Gastroesophageal sphincter (tissue), 3 donors: Measurements from ENCODE around the gene CUL5.

ENCODE experiments used
- EP300 ChIP-seq: sonication (generic); formaldehyde crosslinking; IDR thresholded peaks from one replicate; pipeline ENCODE4 v1.6.1; 2017; ENCODE audit warnings: antibody characterized with exemption, mild to moderate bottlenecking
- POLR2AphosphoS5 ChIP-seq: sonication (generic); formaldehyde crosslinking; IDR thresholded peaks from one replicate; pipeline ENCODE4 v1.6.1; 2017; ENCODE audit warnings: antibody characterized with exemption
- TF ChIP-seq, protein P1 (sequence below), 4 experiments: fragments of 200-600 bp in 2 of 4; fragments of 450-650 bp in 2 of 4; sonication (generic) in 1 of 4; IDR thresholded peaks; one replicate each; pipeline ENCODE4 v1.5.1; 2017 to 2019; ENCODE audit warnings: antibody characterized with exemption in 4 of 4, mild to moderate bottlenecking in 2 of 4, moderate library complexity in 2 of 4

GRCh38 chr11:108019870-108020540 is 11.3 kb downstream of the CUL5 start:
- TF ChIP-seq, protein P1, sequence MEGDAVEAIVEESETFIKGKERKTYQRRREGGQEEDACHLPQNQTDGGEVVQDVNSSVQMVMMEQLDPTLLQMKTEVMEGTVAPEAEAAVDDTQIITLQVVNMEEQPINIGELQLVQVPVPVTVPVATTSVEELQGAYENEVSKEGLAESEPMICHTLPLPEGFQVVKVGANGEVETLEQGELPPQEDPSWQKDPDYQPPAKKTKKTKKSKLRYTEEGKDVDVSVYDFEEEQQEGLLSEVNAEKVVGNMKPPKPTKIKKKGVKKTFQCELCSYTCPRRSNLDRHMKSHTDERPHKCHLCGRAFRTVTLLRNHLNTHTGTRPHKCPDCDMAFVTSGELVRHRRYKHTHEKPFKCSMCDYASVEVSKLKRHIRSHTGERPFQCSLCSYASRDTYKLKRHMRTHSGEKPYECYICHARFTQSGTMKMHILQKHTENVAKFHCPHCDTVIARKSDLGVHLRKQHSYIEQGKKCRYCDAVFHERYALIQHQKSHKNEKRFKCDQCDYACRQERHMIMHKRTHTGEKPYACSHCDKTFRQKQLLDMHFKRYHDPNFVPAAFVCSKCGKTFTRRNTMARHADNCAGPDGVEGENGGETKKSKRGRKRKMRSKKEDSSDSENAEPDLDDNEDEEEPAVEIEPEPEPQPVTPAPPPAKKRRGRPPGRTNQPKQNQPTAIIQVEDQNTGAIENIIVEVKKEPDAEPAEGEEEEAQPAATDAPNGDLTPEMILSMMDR (IDR thresholded peaks at IDR 0.05), result no peak
- TF ChIP-seq POLR2AphosphoS5 (no peak), EP300 (no peak)
